Effector CD4-positive, alpha-beta T cell (primary cell): ENCODE results near the gene RBMS1.
"Not testable (repeated sequence)": the region's sequence is repeated elsewhere in the genome, so short reads cannot be mapped to it uniquely, and the experiment has no call there.

ENCODE experiments used
- DNase-seq: peaks from one replicate; pipeline ENCODE4 v3.0.0-alpha.2; 2020

RBMS1 gene

DNA sequence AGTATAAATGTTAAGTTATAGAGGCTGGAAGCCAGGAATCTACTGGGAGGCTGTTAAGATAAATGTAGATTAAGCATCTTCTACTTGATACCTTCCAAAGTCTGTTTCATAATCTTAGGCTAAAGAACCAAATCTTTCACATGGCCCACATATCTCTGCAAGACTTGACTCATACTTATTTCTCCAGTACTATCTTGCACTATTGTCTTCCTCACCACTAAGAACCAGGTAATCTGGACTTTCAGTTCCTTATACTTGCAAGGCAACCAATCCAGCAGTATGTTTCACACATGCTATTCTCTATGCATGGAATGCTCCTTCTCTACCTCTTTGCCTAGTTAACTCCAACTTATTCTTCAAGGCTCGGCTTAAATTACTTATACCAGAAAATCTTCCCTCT, 62.2 kb downstream of the RBMS1 start:
- DNase-seq: no peak

DNA sequence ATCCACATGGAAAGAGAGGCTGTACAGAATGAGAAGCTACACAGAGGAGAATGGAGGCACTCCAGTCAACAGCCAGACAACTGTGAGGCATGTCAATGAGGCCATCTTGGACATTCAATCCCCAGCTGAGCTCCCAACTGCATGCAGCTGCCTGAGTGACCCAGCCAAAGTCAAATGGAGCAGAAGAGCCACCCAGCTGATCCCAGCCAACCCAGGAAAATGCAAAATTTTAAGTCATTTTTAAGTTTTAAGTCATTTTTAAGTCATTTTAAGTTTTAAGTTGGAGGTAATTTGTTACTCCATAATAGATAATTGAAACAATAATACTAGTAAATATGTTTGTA, 63.6 kb downstream of the RBMS1 start:
- no peak for DNase-seq

DNA sequence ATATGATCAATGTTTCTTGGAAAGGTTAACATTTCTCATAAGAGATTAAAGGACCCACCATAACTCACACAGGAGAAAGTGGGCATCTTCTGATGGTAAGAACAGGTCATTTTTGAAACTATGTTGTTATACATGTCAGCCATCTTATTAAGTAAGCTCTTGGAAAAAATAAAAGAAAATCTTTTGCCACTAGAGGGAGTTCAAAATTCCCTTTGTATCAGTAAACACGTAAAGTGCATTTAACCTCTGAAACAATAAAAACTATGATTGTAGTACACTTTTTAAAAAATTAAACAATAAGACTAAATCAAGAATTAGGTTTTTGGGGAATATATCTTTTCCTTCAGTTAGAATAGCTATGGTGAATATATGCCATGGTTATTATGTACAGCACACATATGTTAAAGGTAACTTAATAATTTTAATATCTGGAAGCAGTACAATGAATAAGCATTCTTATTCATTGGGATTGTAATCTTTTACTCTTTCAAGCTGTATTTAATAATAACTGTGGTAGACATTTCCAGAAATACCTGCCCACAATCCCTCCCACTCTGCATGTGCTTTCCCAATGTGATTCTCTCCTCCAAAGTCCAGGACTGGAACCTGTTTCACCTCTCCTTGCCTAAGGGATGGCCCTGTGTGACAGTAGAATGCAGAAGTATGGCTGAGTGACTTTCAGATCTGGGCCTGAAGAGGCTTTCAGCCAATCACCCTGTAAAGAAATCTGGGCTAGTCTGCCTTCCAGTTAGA, 64.2 kb downstream of the RBMS1 start:
- DNase-seq: no peak

DNA sequence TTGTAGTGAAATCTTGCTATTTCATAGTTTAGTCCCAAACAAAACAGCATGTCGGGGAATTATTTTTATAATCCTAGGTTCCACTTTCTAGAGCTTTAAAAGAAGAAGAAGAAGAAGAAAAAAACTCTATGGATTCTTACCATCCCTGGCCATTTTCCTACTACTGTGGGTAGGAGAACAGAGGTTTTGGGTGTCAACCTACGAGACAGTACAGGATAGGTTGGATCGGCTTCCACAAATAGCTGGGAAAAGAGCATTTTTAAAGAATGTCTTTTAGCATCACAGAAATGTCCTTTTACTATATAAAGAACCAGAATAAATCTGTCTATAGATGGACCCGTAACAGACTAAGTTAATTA, 65.2 kb downstream of the RBMS1 start:
- no peak for DNase-seq

DNA sequence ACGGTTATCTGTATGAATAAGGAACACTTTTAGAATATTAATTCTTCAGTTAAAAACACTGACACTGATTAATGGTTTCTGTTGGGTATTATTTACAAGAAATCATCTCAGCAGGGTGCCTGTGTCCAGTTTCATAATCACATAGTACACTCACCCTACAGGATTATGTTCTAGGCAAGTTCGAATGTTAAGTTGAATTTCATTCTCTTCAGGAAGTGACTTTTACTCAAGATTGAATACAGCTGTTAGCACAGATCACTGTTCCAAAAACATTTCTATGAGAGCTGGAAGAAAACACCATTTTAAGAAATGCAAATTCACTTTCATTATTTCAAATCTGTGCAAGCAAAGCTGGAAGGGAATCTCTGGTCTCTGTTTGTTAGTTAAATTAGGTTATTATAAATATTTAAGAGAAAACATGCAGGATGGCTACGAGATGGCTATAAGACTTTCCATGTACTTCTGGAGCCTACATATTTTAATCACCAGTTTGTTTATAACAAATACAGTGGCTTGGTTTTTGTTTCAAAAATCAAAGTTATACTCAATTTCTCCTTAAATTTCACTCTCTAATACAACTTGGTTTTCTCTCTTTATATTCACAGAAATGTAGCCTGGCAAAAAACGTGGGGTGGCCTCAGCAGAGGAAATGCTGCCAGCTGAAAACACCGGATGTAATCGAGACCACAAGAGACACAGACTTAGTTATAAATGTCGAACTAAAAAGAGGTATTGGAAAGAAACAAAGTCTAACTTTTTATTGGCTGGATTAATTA, 65.8 kb downstream of the RBMS1 start:
- DNase-seq: peak; percentile 41

DNA sequence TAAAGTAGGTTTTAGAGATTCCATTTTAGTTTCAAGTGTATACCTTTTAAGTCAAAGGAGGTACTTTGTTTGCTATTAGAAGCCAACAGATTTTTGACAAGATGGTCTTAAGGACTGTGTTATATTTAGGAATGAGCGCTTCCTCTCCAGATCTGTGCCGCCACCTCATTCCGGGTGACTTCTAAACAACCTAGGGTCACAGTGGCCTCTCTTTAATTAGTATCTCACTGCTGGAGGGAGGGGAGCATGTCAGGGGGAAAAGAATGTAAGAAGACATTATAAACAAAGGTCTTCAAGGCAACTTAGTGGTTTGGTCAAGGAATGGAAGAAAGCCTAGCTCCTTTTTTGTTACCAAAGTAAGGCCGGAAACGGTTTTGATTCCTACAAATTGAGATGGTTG, 67.0 kb downstream of the RBMS1 start:
- no peak for DNase-seq

DNA sequence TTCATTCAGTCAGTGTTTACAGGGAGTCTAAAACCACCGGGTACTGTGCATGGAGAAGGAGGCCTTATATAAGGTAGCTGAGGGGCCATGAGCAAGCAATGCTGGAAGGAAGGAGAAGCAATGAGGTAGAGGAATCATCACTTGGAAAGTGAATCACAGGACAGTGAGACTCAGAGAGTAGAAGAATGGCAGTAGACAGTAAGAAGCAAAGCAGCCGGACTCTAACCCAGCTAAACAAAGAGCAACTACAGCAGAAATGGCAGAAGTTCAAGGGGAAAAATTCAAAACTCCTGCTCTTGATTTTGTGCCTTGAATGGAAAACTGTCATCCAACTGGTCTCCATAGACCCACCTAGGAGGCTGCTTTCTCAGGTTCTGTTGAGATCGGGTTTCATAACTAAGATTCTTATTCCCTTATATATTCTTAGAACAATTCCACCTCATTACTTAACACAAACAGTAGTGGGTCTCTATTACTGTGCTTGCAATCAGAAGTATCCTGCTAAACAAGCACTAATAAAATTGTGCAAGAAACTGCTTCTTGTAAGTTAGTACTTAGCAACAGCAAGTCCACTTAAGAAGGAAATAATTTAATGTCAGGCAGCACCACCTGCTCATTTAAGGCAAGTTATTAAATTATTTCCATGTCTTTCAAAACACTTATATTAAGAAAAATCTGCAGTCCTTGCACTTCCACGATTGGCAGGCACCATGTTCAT, 68.0 kb downstream of the RBMS1 start:
- no peak for DNase-seq

DNA sequence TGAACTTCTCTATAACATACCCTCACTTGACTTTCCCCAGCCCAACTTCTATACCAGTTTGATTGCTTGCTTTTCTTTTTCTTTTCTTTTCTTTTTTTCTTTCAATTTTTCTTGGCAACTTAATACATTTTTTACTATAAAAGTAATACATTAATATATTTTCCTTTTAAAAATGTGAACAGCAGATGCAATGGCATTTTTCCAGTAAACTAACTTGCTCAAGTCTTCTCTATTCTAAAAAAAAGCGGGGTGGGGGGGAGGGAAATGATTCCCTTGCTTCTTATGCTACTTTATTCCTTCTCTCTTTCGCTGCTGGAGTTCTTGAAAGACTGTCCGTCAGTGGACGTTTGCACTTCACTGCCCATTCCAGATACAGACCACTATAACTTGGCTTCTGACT, 70.5 kb downstream of the RBMS1 start:
- no peak for DNase-seq

DNA sequence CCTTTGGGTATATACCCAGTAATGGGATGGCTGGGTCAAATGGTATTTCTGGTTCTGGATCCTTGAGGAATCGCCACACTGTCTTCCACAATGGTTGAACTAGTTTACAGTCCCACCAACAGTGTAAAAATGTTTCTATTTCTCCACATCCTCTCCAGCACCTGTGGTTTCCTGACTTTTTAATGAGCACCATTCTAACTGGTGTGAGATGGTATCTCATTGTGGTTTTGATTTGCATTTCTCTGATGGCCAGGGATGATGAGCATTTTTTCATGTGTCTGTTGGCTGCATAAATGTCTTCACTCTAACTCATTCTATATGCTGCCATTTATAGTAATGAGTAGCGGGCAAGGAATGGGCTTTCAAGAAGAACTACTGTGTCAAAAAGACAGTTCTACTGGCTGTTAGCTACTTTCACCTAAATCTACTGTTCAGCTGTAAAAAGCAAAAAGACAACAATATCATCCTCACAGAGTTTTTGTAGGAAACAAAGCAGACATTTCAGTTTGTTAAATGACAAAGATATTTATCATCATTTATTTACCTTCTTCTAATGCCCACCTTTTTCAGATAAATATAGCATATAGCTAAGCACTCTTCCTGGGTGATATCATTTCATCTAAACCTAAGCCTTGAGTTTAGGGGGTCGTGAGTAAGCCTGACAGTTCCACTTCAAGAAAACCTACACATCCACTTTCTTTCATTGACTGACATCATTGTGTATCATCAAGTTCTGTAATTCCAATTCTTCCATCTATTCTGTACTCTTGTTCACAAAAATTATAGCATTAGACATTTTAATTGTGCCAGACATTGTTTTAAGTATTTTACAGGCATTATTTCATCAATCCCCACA, 71.7 kb downstream of the RBMS1 start:
- not testable (repeated sequence) for DNase-seq

DNA sequence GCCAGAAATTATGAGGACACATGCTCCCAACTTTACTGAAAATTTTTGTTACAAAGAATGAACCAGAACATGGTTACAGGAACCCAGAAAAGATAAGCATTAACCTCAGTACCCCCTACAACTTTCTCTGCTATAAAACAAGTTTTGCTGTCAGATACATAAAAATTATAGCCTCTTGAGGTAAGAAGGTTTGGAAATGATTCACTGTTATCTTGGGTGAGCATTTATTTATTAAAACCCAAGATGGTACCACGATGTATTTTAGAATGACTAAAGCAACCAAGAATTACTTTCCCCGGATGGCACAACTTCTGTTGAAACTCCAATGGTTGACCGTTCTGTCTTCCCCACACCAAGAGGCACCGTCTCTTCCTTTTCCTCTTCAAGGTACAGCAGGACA, 72.9 kb downstream of the RBMS1 start:
- no peak for DNase-seq

DNA sequence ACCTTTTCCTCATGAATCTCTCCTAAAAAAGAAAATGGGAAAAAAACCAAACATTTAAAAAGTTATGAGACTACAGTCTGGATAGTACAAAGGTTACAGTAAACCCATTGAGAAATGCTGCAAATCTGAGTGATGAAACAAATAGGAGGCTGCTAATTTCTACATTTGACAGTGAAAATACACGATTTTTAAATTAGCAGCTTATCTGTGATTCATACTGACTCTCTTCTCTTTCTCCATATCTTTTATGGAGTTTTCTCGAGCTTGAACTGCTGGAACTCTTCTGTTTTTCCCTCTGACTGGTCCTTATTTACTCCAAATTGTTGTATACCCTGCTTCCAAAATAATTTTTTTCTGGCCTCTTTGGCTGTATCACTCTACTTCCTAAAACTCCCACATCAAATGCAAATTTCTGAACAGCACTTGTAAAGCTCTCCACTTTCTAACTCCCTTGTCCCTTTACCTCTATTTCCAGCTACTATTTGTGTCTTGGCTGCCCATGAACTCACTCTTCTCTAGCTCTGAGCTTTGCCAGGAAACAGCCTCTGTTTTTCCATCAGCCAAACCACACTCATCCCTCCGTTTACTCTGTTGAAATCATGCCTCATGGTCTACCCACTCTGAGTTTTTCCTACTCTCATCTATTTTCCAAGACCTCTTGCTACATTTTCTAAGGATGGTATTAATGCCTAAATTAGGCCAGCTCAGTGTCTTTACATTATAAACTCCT, 73.7 kb downstream of the RBMS1 start:
- no peak for DNase-seq

DNA sequence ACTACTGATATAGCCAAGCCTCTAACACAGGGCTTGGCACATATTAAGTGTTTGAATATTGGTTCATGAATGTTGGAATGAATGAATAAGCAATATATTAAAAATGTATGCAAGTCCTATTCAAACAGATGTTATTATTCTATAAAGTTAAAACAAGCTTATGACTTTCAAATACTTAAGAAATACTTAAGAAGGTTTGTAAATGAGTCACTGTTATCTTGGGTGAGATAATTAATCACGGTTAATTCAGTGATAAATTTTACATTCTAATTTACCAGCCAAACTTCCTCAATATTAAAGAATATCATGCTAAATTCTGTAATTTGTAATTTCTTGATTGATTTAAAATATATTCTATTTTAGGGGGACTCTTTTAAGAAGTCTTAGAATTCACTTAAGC, 74.8 kb downstream of the RBMS1 start:
- no peak for DNase-seq

DNA sequence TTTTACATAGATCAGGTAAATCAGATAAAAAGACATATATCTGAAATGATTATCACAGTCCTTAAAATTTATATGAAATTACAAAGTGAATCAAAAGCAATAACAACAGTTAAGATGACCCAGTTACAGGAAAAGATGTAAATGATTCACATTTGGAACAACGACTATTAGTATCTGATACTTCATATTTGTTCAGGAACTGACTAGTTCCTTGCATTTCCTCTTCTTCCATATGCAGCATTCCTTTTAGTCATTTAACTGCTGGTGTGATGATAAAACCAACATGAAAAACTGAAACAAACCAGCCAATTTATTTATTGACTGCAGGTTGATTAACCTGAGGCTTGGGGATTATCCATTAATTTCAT, 75.2 kb downstream of the RBMS1 start:
- DNase-seq: no peak

DNA sequence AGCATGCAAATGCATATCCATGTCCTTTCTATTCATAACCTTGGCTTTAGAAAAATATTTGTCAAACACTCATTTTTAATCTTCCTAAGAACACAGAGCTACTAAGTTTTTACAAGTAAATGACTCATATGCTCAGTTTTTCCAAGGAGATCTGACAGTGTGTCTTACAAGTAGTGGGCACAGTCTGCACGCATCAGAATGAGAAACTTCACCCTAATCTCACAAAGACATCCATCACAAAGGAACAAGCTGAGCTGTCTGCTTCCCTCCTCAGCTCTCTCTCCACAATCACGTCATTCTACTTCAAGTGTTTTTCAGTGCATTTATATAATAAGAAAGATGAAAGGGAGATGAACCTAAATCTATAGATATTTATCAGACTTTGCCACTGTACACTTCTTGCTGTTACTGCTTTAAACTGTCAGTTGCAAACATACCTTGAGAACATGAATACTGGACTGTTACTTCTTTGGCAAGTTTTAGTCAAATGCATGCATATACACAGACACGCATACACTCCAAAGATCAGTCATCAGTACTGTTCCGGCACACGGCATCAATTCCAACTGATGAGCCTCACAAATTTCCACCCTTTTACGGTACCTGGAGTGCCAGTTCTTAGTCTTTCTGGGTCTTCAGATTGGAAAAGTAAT, 75.7 kb downstream of the RBMS1 start:
- no peak for DNase-seq

DNA sequence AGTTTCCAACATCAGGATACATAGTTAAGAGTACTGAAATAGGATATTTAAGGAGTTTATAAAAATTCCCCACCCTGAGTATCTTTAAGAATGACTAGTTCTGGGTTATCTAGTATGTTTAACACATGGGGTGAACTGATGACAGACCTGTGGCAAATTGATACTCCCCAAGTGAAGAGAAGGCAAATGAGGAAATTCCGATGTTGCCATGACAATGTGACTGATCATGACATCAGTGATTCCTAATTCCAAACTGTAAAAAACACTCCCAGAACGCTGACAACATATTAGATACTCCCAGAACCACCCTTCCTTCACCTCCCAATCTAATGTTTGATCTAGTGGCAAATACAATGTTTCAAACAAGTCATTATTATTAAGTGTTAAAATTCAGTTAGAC, 77.6 kb downstream of the RBMS1 start:
- no peak for DNase-seq

DNA sequence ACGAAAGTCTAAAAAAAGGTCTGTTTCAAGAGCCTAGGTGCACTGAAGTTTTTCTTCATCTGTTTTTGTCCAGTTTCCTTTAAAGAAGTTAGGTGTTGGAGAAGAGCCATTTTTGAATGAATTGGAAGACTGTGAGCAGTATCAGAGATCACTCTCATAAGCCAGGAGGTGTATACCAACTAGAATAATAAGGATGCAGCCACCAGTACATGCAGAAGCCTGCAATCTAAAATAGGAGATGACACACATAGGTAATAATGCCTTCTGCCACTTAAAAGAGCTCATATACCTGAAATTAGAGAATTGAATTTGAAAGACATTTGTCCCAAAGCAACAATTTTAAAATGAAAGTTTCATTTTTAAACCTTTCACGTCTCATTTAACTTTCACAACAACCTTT, 81.7 kb downstream of the RBMS1 start:
- no peak for DNase-seq

DNA sequence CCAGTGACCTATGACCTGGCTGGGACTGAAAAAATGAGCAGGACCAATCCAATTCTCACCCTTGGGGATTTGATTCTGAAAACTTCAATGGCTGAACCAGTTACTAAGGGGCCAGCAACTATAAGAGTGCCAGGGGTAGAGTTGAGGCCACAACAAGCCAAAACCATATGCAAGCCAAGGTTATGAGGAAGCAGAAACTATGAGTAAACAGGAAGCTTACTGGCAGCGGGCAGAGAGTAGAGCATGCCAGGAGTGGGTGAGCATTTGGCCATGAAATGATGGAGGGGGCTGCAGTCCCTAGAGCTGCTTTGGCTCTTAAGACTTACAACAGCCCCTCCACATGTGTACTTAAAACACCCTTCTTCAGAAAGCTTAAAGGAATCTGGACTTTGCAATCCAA, 82.4 kb downstream of the RBMS1 start:
- DNase-seq: no peak

DNA sequence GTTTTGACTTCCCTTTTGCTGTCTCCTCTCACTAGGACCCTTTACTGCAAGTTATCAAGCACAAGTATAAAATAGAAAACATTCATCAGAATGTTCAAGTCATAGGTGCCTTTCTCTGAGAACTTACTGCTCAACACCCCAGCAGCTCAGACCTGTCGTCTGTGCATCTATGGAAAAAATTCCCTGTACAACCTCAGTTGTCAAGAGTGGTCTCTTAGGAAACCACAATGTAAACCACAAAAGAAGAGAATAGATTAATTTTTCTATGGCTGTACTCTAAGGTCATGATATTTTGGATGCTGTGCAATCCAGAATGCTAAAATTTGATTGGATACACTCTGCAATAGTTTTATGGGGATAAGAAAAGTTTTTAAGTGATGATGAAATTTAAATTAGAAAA, 84.1 kb downstream of the RBMS1 start:
- no peak for DNase-seq

DNA sequence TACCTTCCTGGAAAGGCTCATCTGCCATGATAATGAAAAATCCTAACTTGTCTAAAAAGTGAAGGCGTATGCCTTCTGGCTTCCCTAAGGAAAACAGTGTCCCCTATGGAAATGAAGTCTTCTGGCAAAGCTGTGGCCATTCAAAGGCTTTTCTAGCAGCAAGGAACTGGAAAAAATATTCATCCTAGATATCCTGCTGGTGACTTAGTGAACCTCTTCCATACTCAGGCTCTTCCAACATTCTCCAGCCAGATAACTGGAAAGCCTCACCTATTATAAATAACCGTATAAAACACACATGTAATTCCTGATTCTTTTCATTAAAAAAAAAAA, 84.7 kb downstream of the RBMS1 start:
- DNase-seq: no peak

DNA sequence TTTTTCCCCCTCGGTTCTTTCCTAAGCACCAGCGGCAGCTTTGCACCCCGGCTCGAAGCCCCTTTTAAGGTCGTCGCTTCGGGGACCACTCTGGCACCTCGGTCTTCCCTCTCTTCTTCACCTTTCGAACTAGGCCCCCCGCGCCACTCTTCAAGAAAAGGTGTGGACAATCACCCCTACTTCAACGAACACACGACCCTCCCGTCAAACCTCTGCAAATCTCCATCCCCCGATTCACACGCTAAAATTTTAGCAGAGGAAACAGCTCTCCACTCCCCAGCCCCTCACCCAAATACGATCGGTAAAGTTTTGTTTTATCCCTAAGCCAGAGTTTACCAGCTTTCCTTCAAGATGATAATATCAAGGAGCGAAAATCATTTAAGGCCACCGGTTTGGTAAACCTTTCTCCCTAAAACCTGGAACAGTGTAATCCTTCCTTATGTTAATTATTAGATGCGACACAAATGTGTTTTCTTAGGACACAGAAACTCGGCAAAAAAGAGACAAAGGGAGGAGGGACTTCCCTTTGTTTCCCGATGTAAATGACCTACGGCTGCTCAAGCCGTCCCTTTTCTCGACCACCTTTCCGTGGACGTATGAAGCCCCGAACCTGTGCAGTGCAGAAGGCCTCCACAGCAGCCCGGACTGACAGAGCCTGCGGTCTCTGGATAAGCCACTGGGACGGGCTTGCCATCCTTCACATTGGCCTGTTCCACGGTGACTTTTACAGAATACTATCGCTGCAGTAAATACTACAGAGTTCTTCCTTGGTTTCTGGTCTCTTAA, 85.2 kb downstream of the RBMS1 start:
- DNase-seq: no peak
